Omental fat pad (tissue), 4 donors: ENCODE results near the gene DDRGK1. TPM values are rescaled to one million over a fixed set of nuclear protein-coding genes. Genes with fewer than 3 reads are reported as not detected.

Source experiments
- ATAC-seq: fragments of 150-250 bp; one replicate; pipeline ENCODE4 v1.9.1; 2016; ENCODE audit warnings: mild to moderate bottlenecking, moderate library complexity; ENCODE audit not compliant: low FRiP score
- DNase-seq: peaks from one replicate; pipeline ENCODE4 v3.0.0-alpha.2; 2019; ENCODE audit warnings: low spot score
- total RNA-seq, 4 donors: library from RNA; depleted of rRNA; stranded (reverse); fragments of >200 nt; gene quantifications; one replicate each; pipeline ENCODE4 v1.1.0, GENCODE V29; 2016
- TF ChIP-seq, protein P1 (sequence below), 3 donors: fragments of 450-650 bp; IDR thresholded peaks; one replicate each; pipeline ENCODE4 v1.5.1; 2016 to 2017; ENCODE audit warnings: antibody characterized with exemption in 3 of 3, mild to moderate bottlenecking in 3 of 3, moderate library complexity in 2 of 3

The DDRGK1 gene
- total RNA-seq = 10 to 100 TPM; 61.5 to 76.5 (median 68.2) TPM

DNA sequence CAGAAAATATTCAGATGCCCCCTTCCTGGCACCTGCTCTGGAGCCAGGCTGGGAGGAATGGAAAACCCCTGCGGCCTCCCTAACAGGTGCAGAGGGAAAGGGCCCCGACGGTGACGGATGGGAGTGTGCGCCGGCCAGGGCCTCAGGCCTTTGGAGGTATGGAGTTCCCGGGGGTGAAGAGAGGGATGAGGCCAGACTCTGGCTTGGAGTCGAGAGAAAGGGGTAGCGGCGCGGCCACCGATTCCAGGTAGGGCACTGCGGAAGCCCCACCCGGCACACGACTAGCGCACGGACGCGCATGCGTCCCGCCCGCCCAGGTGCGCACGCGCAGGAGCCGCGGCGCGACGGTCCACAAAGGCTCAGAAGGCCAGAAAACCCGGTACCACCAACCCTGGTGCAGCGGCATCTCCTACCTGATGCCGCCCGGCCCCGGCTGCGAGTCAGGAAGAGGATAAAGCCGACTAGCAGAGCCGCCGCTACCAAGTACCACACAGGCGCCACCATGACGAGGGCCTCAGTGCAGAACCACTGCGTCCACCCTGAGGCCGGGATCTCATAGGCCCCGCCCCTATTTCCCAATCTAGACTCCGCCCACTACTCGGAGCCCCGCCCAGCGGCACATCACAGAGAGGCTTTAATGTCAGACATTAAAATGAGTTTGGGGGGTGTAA is at the start of gene DDRGK1:
DDRGK1 (minus strand) TSS at position 559 of the 671 bp plus-strand sequence; CDS start at position 504, 55 bp downstream.
- DNase-seq = peak; percentile 94
- peak; percentile 90 for ATAC-seq
- TF ChIP-seq, protein P1, sequence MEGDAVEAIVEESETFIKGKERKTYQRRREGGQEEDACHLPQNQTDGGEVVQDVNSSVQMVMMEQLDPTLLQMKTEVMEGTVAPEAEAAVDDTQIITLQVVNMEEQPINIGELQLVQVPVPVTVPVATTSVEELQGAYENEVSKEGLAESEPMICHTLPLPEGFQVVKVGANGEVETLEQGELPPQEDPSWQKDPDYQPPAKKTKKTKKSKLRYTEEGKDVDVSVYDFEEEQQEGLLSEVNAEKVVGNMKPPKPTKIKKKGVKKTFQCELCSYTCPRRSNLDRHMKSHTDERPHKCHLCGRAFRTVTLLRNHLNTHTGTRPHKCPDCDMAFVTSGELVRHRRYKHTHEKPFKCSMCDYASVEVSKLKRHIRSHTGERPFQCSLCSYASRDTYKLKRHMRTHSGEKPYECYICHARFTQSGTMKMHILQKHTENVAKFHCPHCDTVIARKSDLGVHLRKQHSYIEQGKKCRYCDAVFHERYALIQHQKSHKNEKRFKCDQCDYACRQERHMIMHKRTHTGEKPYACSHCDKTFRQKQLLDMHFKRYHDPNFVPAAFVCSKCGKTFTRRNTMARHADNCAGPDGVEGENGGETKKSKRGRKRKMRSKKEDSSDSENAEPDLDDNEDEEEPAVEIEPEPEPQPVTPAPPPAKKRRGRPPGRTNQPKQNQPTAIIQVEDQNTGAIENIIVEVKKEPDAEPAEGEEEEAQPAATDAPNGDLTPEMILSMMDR (IDR thresholded peaks at IDR 0.05) = no peak

GRCh38 chr20:3251806-3252205 is 47.3 kb upstream of the DDRGK1 start:
- DNase-seq (no peak), ATAC-seq (peak; percentile 78)
- TF ChIP-seq, protein P1 (IDR thresholded peaks at IDR 0.05) = no peak

DNA sequence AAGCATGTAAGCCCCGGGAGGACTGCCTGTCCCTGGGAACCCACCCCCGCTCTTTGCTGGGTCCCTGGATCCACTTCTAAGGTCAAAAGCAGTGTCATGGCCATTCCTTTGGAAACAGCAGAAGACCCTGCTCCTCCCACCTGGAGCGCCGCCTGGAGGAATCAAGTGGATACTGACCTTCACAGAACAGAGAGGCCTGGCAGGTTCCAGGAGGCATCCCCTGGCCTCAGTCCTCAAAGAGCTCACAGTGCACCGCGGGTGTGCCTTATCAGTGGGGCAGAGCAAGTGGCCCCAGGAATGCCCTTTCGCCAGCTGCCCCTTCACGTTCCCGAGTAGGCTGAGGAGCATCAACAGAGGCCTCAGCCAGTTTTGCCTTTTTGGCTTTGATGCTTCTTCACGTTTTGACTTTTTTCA is 45.6 kb upstream of the DDRGK1 start:
- DNase-seq = no peak
- ATAC-seq = no peak
- TF ChIP-seq, protein P1 (IDR thresholded peaks at IDR 0.05) = no peak

DNA sequence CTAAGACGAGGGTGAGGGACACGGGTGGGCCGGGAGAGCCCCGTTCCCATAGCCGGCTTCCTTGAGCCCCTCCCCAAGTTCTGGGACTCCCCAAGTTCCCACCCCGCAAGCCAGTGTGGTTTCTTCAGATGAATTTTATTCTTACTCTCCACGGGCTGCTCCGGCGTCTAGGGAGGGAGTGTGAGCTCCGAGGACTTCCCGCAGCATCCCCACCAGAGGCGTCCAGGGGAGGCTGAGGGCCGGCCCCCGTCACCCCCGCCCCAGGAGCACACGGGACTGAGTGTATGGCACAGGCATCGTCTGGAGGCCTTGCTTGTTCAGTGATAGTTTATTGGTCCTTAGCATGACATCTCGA is 44.5 kb upstream of the DDRGK1 start:
- TF ChIP-seq, protein P1 (IDR thresholded peaks at IDR 0.05) = no peak
- no peak for ATAC-seq
- DNase-seq = no peak

- TF ChIP-seq, protein P1 (IDR thresholded peaks at IDR 0.05) = no peak
- DNase-seq (no peak), ATAC-seq (no peak)
Observed at GRCh38 chr20:3248167-3248992, 43.9 kb upstream of the DDRGK1 start.

DNA sequence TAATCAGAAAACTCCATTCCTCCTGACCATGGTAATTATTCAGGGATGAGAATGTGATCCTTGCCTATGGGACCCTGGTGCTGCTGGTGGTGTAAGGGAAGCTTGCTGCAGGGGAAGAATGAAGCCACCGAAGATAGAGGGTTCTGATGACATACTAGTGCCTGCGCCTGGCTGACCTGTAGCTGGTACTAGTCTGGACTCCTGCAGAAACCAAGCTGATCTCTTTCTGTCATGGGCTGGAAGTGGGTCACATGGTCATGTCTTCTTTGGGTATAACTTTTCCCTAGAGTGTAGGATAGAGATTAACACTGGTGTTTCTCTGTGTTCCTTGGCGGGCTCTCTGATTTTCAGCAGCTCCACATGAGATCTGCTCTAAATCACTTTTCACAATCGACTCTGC is 43.2 kb upstream of the DDRGK1 start:
- DNase-seq = no peak
- no peak for ATAC-seq
- TF ChIP-seq, protein P1 (IDR thresholded peaks at IDR 0.05) = no peak
